ENCODE results near the gene RCCD1. TPM values are rescaled to one million over a fixed set of nuclear protein-coding genes. Genes with fewer than 3 reads are reported as not detected.

The RCCD1 gene
- total RNA-seq, 2 experiments from 2014 or later = 30.0 to 30.9 TPM

DNA sequence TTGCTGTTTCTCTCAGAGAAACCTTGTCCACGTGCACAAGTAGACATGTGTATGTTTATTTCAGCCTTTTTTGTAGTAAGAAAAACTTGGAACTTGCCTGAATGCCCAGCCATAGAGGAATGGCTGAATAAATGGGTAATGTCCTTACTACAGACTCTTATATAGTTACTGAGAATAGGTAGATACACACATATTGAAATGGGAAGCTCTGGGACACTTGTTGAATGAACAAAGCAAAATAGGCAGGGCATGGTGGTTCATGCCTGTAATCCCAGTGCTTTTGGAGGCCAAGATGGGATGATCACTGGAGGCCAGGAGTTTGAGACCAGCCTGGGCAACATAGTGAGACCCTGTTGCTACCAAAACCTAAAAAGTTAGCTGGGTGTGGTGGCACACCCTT is 17.9 kb upstream of the RCCD1 start:
- no peak for DNase-seq
- intact Hi-C loops (cut with micrococcal nuclease) = no loop called here
- peaks cover 27% of the 10 kb centered on the region for H3K4me1 Mint-ChIP-seq (ENCODE audit: low read depth)
- peaks cover 25% of the 10 kb centered on the region for H3K36me3 Mint-ChIP-seq (ENCODE audit: low read depth)
- TF ChIP-seq, protein P1, sequence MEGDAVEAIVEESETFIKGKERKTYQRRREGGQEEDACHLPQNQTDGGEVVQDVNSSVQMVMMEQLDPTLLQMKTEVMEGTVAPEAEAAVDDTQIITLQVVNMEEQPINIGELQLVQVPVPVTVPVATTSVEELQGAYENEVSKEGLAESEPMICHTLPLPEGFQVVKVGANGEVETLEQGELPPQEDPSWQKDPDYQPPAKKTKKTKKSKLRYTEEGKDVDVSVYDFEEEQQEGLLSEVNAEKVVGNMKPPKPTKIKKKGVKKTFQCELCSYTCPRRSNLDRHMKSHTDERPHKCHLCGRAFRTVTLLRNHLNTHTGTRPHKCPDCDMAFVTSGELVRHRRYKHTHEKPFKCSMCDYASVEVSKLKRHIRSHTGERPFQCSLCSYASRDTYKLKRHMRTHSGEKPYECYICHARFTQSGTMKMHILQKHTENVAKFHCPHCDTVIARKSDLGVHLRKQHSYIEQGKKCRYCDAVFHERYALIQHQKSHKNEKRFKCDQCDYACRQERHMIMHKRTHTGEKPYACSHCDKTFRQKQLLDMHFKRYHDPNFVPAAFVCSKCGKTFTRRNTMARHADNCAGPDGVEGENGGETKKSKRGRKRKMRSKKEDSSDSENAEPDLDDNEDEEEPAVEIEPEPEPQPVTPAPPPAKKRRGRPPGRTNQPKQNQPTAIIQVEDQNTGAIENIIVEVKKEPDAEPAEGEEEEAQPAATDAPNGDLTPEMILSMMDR (IDR thresholded peaks at IDR 0.05) = no peak
- H3K9me3 Mint-ChIP-seq = no peaks in the 10 kb centered on the region
- H3K27me3 Mint-ChIP-seq = no peaks in the 10 kb centered on the region
- ChIA-PET CTCF (interaction anchor here (0.6 to 11.3 kb wide), 5 partner anchors 8 to 113 kb away, joined by 3 to 255 read pairs (median 5); partner anchors contain the start of genes MAN2A2 and RCCD1), POLR2A (interaction anchor here (1.2 to 13.4 kb wide), 3 partner anchors 19 to 58 kb away, joined by 5 to 133 read pairs (median 98); partner anchors contain the start of genes MAN2A2, PRC1 and RCCD1)
- no peak for ATAC-seq
- peak overlapping the region; percentile 74 for H3K4me3 Mint-ChIP-seq
- H3K27ac Mint-ChIP-seq = no peak overlapping the region

DNA sequence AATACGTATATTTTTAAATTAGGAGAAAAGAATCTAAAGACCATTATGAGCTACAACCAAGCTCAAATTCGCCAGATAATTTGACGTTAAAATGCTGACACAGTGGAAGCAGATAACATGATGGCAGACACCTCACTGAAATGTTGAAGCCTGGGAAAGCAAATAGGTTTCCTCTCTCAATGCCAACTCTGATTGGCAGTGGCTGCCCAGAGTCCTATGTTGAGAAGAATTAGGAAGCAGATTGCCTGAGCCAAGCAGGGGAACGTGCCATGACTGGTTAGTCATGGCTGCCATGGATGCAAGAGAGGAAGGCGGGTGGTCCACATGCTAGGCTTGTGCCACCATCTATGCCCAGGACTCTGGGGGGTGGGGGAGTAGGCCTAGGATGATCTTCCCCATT is 16.4 kb upstream of the RCCD1 start:
- H3K27me3 Mint-ChIP-seq = no peaks in the 10 kb centered on the region
- ATAC-seq = no peak
- intact Hi-C loops (cut with micrococcal nuclease) = no loop called here
- no peak overlapping the region for H3K4me3 Mint-ChIP-seq
- DNase-seq = no peak
- H3K4me1 Mint-ChIP-seq (ENCODE audit: low read depth) = peaks cover 22% of the 10 kb centered on the region
- H3K36me3 Mint-ChIP-seq (ENCODE audit: low read depth) = peaks cover 26% of the 10 kb centered on the region
- no peaks in the 10 kb centered on the region for H3K9me3 Mint-ChIP-seq
- H3K27ac Mint-ChIP-seq = no peak overlapping the region
- POLR2A ChIA-PET = interaction anchor here (1.0 to 13.4 kb wide), 2 partner anchors 10 to 17 kb away, joined by 4 to 98 read pairs; partner anchors contain the start of gene RCCD1
- TF ChIP-seq, protein P1 (IDR thresholded peaks at IDR 0.05) = no peak
- CTCF ChIA-PET = interaction anchor here (0.8 to 11.3 kb wide), 3 partner anchors 18 to 52 kb away, joined by 3 to 255 read pairs (median 178); partner anchors contain the start of genes MAN2A2 and RCCD1

DNA sequence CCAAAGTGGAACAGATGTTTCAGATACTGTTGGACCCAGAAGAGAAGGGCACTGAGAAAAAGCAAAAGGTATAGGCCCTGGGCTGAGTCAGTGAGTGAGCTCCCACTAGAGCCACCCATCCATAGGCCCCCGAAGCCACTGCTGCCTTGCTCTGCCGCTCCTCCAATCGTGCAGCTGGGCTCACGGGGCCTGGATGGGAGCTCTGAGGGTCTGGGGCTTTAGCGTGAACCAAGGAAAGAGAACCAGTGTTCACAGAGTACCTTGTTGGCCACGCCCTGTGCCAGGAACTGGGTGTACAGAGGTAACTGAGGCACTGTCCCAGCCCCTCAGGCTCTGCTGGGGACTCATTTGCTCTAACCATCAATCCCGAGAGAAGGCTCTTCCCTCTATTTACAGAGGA is 14.9 kb upstream of the RCCD1 start:
- POLR2A ChIA-PET = interaction anchor here (13.4 kb wide), 1 partner anchor 16 kb away, joined by 98 read pairs; the partner anchor contains the start of gene RCCD1
- Mint-ChIP-seq H3K36me3 (ENCODE audit: low read depth) (peaks cover 34% of the 10 kb centered on the region), H3K27me3 (no peaks in the 10 kb centered on the region)

DNA sequence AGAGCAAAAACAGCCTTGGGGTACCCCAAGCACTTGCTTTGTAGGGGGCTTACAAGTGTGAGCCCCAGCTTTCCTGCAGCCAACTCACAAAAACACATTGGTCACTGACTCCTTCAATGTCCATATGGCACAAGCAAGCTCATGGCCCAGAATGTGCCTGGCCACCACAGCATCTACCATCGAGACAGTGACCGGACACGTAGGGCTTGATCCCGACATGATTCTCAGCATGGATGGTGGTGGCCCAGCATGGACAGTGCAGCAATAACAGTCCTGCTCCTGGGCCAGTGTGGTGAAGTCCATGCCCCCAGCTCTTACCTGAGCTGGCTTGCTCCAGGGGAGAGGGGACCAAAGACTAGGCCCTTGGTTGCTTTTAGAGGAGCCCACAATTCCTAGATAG is 13.6 kb upstream of the RCCD1 start:
- ChIA-PET CTCF (interaction anchor here (0.7 to 5.8 kb wide), 3 partner anchors 8 to 30 kb away, joined by 3 to 54 read pairs (median 3); partner anchors contain the start of genes HDDC3 and UNC45A), POLR2A (interaction anchor here (2.7 to 13.4 kb wide), 2 partner anchors 9 to 14 kb away, joined by 13 to 98 read pairs; partner anchors contain the start of genes HDDC3 and RCCD1)
- H3K4me3 Mint-ChIP-seq = no peak overlapping the region
- TF ChIP-seq, protein P1 (IDR thresholded peaks at IDR 0.05) = no peak
- H3K36me3 Mint-ChIP-seq (ENCODE audit: low read depth) = peaks cover 38% of the 10 kb centered on the region
- intact Hi-C loops (cut with micrococcal nuclease) = no loop called here
- H3K9me3 Mint-ChIP-seq = no peaks in the 10 kb centered on the region
- H3K27me3 Mint-ChIP-seq = no peaks in the 10 kb centered on the region
- ATAC-seq (no peak), DNase-seq (no peak)
- no peak overlapping the region for H3K27ac Mint-ChIP-seq
- H3K4me1 Mint-ChIP-seq (ENCODE audit: low read depth) = peaks cover 9% of the 10 kb centered on the region

More for the DNA sequence above, 14.9 kb upstream of the RCCD1 start:
- no peaks in the 10 kb centered on the region for H3K9me3 Mint-ChIP-seq
- no peak overlapping the region for H3K4me3 Mint-ChIP-seq
- DNase-seq (no peak), ATAC-seq (no peak)
- TF ChIP-seq, protein P1 (IDR thresholded peaks at IDR 0.05) = no peak
- H3K4me1 Mint-ChIP-seq (ENCODE audit: low read depth) = peaks cover 11% of the 10 kb centered on the region
- CTCF ChIA-PET = interaction anchor here (5.8 to 11.3 kb wide), 2 partner anchors 7 to 17 kb away, joined by 54 to 178 read pairs; partner anchors contain the start of genes HDDC3, RCCD1 and UNC45A
- H3K27ac Mint-ChIP-seq = no peak overlapping the region
- intact Hi-C loops (cut with micrococcal nuclease) = no loop called here
